ENCODE results near the gene FIBP. TPM values are rescaled to one million over a fixed set of nuclear protein-coding genes. Genes with fewer than 3 reads are reported as not detected.

FIBP gene
- total and polyA plus RNA-seq, 8 donors, result 18.0 to 56.2 (median 25.5) TPM

DNA sequence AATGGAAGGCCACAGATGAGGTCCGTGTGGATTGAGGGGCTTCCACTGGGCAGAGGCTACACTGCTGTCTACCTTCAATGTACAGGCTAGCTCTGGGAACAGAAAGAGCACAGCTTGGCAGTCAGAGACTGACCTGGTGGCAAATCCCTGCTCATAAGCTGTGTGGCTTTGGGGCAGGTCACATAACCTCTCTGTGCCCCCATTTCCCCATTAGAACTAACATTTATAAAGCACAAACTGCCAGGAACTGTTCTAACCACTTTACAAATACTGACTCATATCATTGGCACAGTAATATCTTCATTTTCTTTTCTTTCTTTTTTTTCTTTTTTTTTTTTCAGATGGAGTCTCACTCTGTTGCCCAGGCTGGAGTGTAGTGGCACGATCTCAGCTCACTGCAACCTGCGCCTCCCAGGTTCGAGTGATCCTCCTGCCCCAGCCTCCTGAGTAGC is 8.8 kb upstream of the FIBP start:
- Histone ChIP-seq H3K36me3 (no peaks in the 10 kb centered on the region), H3K27me3 (no peaks in the 10 kb centered on the region), H3K4me1 (peaks cover 0 to 9% (median 8%) of the 10 kb centered on the region in 3 donors), H3K9me3 (no peaks in the 10 kb centered on the region), H3K27ac (no peak overlapping the region), H3K4me3 (no peak overlapping the region)
- TF ChIP-seq CTCF (IDR thresholded peaks at IDR 0.05), result no peak
- no peak for DNase-seq
- FAIRE-seq, result no peak
- ATAC-seq, result no peak
- WGBS, 2 donors, result 80 to 89% methylated on average over 4 of the region's 4 CpGs
- intact Hi-C loops (cut with DNase I), result no loop called here

- Histone ChIP-seq H3K4me1 (peaks cover 4 to 17% (median 8%) of the 10 kb centered on the region in 3 donors), H3K4me3 (no peak overlapping the region), H3K36me3 (no peaks in the 10 kb centered on the region), H3K27me3 (no peaks in the 10 kb centered on the region), H3K27ac (no peak overlapping the region), H3K9me3 (no peaks in the 10 kb centered on the region)
- DNase-seq (no peak), ATAC-seq (no peak), FAIRE-seq (no peak)
- no peak for TF ChIP-seq CTCF (IDR thresholded peaks at IDR 0.05)
- WGBS, 2 donors, result 79 to 85% methylated on average over 14 of the region's 14 CpGs
- intact Hi-C loops (cut with DNase I), result no loop called here
Measured at GRCh38 chr11:65896034-65896999, 8.0 kb upstream of the FIBP start.

DNA sequence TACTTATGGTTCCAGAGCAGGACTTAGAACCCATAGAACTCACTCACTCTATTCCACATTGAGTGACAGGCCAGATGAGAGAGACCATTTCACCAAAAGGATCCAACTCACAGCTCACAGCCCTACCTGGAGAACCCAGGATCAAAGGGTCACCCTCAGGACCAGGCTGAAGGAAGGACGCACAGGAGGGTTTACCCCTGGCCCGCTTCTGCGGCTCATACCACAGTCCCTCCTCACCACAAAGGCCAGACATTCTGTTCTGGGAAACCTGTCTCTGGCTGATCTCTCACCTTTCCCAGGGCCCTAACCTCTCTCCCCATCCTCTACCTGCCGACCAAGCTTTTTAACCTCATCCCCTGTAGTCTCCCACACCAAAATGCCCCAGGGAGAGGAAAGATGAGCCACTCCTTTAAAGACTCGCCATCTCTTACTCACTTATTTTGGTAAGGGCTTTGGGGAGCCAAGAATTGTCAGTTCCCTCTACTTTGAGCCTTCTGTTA is 7.3 kb upstream of the FIBP start:
- Histone ChIP-seq H3K36me3 (no peaks in the 10 kb centered on the region), H3K4me3 (no peak overlapping the region), H3K9me3 (no peaks in the 10 kb centered on the region), H3K4me1 (peaks cover 8 to 19% (median 8%) of the 10 kb centered on the region in 3 donors), H3K27me3 (no peaks in the 10 kb centered on the region), H3K27ac (no peak overlapping the region)
- FAIRE-seq, result no peak
- DNase-seq, result no peak
- no peak for TF ChIP-seq CTCF (IDR thresholded peaks at IDR 0.05)
- 77 to 91% methylated on average over 5 of the region's 5 CpGs for WGBS, 2 donors
- no peak for ATAC-seq
- intact Hi-C loops (cut with DNase I), result no loop called here

DNA sequence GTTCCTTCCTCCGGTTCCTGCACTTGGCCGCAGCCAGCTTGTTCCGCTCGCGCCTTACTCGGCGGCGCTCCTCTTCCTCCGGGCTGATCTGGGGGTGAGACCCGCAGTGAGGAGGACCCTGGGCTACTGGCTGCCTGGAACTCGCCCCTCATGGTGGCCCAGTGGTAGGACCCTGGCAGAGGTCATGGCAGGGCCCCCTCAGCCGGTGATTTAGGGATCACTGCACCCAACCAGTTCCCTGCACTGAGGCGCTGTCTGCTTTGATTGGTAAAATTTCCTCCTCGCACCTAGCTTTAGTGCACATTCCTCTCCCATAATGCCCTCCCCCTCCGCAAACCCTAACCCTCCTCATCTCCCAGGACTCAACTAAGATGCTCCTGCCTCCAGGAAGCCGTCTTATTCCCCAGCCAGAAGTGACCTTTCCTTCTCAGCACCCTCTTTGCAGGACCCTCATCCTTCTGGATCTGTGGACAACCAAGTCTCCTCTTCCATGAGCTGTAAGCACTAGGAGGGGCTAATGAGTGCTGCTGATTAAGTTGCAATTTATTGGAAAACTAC is 5.8 kb upstream of the FIBP start:
- Histone ChIP-seq H3K36me3 (no peaks in the 10 kb centered on the region), H3K4me3 (no peak overlapping the region), H3K9me3 (no peaks in the 10 kb centered on the region), H3K27me3 (no peaks in the 10 kb centered on the region), H3K4me1 (peaks cover 0 to 24% (median 11%) of the 10 kb centered on the region in 3 donors), H3K27ac (peak overlapping the region in 2 of 4 donors; percentile 54 to 55)
- TF ChIP-seq CTCF (IDR thresholded peaks at IDR 0.05), result no peak
- ATAC-seq (no peak), FAIRE-seq (no peak), DNase-seq (peak in 1 of 6 donors; percentile 62)
- WGBS, 2 donors, result 75 to 87% methylated on average over 16 of the region's 16 CpGs
- intact Hi-C loops (cut with DNase I), result no loop called here
